Measurements from ENCODE around the gene ETFA.

Gene ETFA

GRCh38 chr15:76169018-76169417, 142.3 kb downstream of the ETFA start:
- DNase-seq = no peak

GRCh38 chr15:76168237-76168984, 142.9 kb downstream of the ETFA start:
- DNase-seq = no peak

GRCh38 chr15:76165951-76166350, 145.3 kb downstream of the ETFA start:
- DNase-seq = no peak
